SK-N-MC (cell line): Measurements from ENCODE around the gene CTRB2.

Experiments
- EZH2 ChIP-seq: fragments of 200-600 bp; sonication (generic); IDR thresholded peaks from one replicate; pipeline ENCODE4 v1.6.1; 2017; ENCODE audit warnings: antibody characterized with exemption
- FOXP2 ChIP-seq: optimal IDR thresholded peaks from 2 replicates; pipeline ENCODE3; 2011; ENCODE audit warnings: mild to moderate bottlenecking, moderate library complexity; ENCODE audit not compliant: insufficient read depth; ENCODE audit errors: extremely low read length, control extremely low read depth
- POLR2AphosphoS5 ChIP-seq: IDR thresholded peaks from 2 replicates; pipeline ENCODE4 v1.6.1; 2012; ENCODE audit warnings: mild to moderate bottlenecking, low read depth, low read length, borderline replicate concordance

- TF ChIP-seq EZH2, result no peak
- TF ChIP-seq POLR2AphosphoS5, result no peak
- TF ChIP-seq FOXP2, result no peak
These were observed 45.3 kb upstream of the CTRB2 start for GRCh38 chr16:75252049-75252864.
